ENCODE data around the gene SLC1A3.
"Not testable (repeated sequence)": the region's sequence is repeated elsewhere in the genome, so short reads cannot be mapped to it uniquely, and the experiment has no call there.

The SLC1A3 gene

GRCh38 chr5:36631620-36632362, 25.4 kb downstream of the SLC1A3 start:
- DNase-seq = no peak

GRCh38 chr5:36632363-36632664, 25.9 kb downstream of the SLC1A3 start:
- DNase-seq = no peak

DNA sequence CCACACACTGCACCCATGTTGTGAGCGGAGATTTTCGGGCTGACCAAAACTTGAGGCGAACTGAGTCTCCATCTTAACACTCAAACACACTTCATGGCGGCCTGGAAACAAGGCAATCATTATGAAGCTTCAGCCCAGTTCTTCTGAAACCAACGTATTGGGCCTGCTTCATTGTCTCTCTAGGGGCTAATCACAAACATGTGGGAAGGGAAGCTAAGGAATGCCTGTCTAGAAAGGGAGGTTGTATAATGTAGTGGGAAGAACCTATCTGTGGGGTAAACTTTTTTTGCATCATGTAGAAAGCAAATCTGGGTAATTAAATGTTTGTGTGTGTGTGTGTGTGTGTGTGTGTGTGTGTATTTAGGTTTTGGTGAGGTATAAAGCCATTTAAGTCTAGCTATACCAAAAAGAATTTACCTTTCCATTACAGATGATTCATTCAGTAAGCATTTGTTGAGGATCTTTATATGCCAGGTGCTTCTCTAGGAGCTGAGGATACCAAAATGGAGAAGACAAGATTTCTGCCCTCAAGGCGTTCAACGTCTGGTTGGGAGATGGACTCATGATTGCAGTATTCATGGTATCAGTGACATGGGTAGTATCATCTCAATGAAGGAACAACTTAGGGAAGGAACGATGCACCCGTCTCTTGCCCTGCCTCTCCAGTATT, 29.4 kb downstream of the SLC1A3 start:
- no peak for DNase-seq

- no peak for DNase-seq
Measured at GRCh38 chr5:36637101-36637500, 30.7 kb downstream of the SLC1A3 start.

DNA sequence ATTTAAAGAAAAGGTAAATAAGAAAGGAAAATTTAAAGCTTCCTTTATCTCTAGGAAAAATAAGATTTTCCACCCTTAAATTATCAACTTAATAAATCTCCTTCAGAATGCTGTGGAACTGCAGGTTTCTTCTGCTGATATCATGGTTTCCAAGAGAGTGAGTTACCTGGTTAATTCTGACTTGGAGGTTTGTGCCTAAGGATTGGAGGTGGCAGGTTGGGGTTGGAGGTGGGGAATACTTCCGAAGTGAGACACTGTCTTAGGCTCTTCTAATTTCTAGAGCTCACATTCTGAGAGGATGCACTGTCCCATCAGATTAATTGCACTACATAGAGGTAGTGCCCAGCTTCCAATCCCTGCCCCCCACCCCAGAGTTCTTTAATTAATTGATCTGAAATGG, 31.1 kb downstream of the SLC1A3 start:
- DNase-seq = no peak

DNA sequence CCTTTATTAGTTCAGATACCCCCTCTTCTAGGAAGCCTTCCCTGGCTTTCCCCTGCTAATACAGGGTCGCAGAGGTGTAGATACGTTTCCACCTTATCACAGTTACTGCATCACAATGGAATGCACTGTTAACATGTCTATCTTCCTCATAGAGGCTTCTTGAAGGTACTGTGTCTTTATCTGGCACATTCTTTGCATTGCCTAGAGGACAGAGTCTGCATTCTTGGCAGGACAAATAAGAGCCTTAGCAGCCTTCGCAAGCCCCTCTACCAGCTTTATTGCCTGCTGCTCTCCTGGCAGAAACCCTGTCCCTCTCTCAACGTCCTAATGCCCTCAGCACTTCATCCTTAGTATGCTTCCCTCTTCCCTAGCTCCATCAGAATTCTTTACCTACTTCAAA, 31.6 kb downstream of the SLC1A3 start:
- no peak for DNase-seq

DNA sequence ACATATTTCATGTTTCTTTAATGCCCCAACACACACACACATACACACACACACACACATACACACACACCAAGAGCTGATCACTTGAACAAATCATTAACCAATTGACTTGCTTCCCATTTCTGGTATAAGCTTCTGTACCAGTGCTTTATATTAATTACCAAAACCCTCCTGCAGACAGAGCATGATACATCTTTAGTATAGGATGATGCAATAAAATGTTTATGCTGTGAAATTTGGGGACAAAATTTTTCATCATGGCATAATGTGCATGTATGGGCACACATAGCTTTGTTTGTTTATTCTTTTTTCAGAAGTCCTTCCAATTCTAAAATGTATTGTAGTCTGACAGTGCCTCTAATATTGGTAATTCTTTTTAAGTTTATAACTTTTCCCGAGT, 34.5 kb downstream of the SLC1A3 start:
- no peak for DNase-seq

DNA sequence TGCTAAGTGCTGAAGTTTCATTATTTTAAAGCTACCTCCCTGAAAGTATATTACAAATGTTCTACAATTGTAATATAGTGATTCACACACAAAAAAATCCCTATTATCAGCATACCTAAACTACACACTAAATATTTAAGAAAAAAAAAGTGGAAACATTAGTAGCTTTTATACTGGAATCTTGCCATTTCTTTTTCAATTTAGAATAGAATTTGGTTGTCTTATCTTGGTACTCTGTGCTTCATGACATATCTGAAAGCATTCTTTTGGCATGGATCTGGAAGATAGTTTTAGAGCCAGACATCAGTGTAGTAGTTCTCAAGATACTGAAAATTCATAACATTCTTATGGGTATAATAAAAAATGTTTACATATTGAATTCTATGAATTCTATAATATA, 35.0 kb downstream of the SLC1A3 start:
- no peak for DNase-seq

DNA sequence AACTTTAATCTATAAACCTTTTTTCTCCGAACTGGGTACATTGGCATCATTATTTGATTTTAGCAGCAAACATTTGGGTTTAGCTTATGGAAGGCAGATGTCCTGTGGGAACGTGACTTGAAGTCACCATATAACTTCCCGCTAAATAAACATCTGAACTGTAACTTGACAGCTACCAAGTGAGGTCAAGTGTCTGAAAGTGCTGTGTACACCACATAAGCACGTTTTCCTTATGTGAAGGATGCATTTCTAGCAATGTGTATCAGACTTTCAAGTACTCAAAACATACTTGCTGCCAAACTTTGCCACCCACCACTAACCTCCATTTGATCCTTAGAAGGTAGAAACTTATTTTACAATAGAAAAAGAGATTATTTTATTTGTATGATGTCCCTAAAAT, 35.7 kb downstream of the SLC1A3 start:
- DNase-seq = no peak

GRCh38 chr5:36643162-36643561, 36.8 kb downstream of the SLC1A3 start:
- no peak for DNase-seq

DNA sequence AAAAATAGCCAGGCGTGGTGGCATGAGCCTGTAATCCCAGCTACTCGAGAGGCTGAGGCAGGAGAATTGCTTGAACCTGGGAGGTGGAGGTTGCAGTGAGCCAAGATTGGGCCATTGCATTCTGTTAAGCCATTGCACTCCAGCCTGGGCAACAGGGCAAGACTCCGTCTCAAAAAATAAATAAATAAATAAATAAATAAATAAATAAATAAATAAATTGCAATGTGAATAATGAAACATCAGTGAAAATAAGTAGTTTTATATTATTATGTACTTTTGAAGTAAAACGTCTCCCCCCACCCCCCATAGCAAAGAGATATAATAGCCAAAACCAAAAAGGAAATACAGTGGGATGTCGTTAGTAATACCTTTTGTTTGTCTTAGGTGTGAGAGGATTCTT, 37.4 kb downstream of the SLC1A3 start:
- not testable (repeated sequence) for DNase-seq

DNA sequence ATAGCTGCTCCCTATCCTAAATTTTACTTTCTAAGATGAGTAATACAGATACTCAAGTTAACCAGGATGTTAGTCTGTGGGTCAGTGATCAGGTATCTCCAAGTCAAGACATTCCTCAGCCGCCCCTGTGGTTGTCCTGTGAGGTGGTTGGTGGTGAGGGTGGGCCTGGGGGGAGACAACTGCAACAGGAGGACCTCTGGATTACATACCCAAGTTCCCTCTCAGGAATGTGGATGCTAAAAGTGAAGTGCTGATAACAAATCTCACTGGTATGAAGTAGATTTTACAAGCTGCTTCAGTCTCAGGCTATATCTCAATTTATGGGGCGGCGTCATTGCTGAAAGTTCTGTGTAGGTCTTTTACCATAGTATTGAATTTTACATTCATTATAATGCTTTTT, 38.3 kb downstream of the SLC1A3 start:
- no peak for DNase-seq

- DNase-seq = no peak
Measured at GRCh38 chr5:36646100-36646499, 39.7 kb downstream of the SLC1A3 start.

DNA sequence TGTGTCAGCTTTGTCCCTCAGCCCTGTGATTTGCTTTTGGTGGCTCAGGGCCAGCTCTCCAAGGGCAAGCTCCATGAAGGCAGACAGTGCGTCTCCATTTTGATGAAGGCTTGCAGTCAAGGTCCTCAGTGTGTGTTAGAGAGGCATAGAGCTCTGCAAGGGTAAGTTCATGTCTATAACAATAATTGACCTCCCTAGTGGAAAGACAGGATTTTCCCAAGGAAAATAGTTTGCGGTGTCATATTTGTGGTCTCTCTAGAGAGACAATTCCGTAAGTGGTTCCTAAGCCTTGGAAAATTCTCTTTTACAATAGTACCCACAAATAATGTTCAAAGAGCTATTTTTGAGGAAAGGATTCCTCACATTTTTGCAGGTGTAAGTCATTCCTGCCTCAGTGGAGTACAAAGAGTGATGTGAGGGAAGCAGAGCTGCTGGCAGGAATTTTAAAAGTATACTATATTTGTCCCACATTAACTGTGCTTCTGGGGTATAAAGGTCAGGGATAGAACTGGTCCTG, 40.2 kb downstream of the SLC1A3 start:
- no peak for DNase-seq

DNA sequence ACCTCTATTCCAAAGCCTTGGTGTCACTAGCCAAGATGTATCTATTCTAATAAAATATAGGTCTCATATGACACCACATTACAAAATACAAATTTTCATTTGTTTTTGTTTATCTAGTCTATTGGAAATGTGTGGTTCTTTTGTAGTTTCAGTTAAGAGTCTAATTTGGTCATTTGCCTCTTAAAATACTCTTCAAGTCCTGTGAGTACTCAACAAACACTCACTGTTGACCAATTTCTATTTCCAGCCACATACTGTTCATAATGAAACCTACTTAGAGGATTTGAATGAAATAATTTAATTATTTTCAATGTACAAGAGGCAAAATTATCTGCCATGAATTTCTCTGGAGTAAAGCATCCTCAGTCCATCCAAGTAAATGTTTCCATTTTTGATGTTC, 40.6 kb downstream of the SLC1A3 start:
- DNase-seq = no peak

DNA sequence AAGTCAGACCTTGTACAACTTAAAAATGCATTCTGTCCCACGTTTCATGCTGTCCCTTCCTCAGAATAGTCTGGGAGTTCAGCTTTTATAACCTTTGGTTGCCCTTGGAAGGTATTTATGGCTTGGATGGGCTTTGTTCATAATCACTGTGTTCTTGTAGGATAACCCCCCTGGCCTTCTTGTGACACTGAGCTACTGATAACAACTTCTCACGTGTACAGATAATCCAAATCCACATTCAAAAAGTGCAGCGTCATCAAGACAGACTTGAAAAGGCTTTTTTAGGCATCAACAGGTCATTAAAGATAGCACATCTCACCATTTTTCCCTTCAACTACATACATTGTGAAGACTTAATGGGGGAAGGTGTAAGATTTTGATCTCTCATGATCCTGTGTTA, 42.0 kb downstream of the SLC1A3 start:
- no peak for DNase-seq

- no peak for DNase-seq
Measured at GRCh38 chr5:36651761-36652685, 45.6 kb downstream of the SLC1A3 start.

DNA sequence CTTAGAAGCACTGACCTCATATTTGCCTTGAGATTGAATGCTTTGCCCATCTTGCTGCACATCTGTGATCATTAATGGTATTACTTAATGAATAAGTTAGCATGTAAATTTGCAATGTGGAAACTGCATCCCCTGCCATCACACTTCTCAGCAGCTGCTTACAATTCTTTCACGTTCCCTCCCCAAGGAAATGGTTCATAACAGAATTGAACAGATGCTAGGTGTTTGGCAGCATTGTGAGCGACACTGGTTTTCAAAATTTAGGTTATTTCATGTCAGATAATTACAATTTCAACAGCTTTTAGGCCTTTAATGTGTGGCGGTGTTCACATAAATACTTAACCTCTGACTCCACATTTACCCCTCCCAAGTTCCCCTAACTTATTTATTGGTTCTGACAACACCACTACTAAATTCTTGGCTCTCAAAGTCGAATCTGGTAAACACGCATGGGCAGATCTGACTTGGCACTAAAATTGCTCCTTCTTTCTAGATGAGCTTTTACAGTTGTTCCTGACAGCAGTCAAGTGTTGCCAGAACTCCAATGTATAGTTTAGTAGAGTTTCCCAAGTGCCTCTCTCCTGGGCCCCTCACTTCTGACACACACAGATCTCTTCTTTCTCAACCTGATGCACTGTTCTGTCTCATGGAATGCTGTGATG, 46.8 kb downstream of the SLC1A3 start:
- DNase-seq = no peak

DNA sequence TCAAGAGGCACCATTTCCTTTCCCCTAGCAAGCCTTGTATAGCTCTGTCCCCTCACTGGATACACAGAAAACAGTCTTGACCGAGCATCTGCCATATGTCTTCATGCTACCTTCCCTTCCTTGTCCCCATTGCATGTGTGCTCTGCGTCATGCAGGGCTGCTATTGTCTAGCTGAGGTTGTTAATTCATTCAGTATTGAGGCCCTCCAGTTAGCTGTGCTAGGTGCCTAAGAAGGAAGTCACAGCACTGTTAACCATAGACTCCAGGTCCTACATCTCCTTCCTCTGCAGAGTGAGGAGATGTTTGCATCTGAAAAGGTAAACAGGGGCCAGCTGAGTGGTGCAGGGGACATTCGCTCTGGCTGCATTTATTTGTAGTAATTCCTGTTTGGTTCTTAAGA, 48.2 kb downstream of the SLC1A3 start:
- no peak for DNase-seq

DNA sequence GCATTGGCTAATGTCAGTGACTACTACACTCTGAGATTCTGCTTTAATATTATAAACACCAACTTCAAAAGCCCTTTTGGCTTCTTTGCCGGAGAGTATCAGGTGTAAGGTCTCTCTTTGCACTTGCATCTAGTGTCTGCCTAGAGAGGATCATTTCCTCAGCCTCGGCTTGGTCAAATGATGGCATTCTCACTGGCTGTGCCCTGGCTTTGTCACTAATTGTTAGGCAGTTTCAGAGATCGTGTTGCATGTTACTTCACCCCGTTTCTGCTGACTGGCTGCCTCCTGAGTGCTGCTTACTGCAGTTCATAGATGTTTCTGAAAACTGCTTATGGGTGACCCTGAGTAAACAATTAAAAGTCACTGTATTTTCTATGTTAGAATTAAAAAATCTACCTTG, 48.8 kb downstream of the SLC1A3 start:
- DNase-seq = peak; percentile 9

GRCh38 chr5:36656556-36656955, 50.1 kb downstream of the SLC1A3 start:
- no peak for DNase-seq

DNA sequence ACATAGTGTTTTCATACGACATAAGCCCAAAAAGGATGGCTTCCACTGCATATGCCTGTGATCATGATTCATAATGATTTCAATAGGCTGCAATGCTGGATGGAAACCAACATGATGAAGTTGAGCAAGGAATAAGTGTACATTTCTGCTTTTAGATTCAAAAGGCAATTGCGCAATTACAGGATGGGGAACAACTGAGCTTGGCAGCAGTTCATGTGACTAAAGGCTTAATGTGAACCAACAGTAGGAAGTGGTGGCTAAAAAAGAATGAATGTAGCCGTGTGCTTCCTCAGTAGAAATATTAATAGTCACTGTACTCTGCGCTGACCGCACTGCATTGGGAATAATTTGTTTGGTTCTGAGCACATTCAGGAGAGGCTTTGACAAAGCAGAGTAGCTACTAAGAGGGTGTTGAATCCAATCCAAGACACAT, 51.2 kb downstream of the SLC1A3 start:
- peak; percentile 48 for DNase-seq
